OCI-LY1 (cell line): ENCODE measurements around the gene SMIM21.

ENCODE experiments used
- H2AFZ ChIP-seq: fragments of 200-600 bp; sonication (generic), shearing (Covaris generic); 2 replicates; pipeline ENCODE4 v1.6.0; 2014; ENCODE audit warnings: antibody characterized with exemption, mild to moderate bottlenecking, low read length
- H3F3A ChIP-seq: fragments of 200-600 bp; sonication (generic), shearing (Covaris generic); 2 replicates; pipeline ENCODE4 v1.6.0; 2014; ENCODE audit warnings: mild to moderate bottlenecking, antibody characterized with exemption, low read length, moderate library complexity; ENCODE audit not compliant: insufficient read depth
- H3K27ac ChIP-seq: fragments of 200-600 bp; sonication (generic); 2 replicates; pipeline ENCODE4 v1.5.1; 2014; ENCODE audit warnings: low read length, mixed run types, mild to moderate bottlenecking, low read depth; ENCODE audit not compliant: poor library complexity, severe bottlenecking
- H3K27me3 ChIP-seq: fragments of 200-600 bp; sonication (generic); 2 replicates; pipeline ENCODE4 v1.6.0; 2014; ENCODE audit warnings: antibody characterized with exemption, mild to moderate bottlenecking, low read length, moderate library complexity; ENCODE audit not compliant: insufficient read depth
- H3K36me3 ChIP-seq: fragments of 200-600 bp; sonication (generic); 2 replicates; pipeline ENCODE4 v1.6.1; 2014; ENCODE audit warnings: mild to moderate bottlenecking, antibody characterized with exemption, low read length, moderate library complexity, mixed read lengths; ENCODE audit not compliant: insufficient read depth
- H3K4me1 ChIP-seq: fragments of 200-600 bp; sonication (generic); 2 replicates; pipeline ENCODE4 v1.5.1; 2014; ENCODE audit warnings: mild to moderate bottlenecking, low read length, moderate library complexity; ENCODE audit not compliant: insufficient read depth, severe bottlenecking
- H3K4me2 ChIP-seq: fragments of 200-600 bp; sonication (generic), shearing (Covaris generic); 2 replicates; pipeline ENCODE4 v1.6.1; 2014; ENCODE audit warnings: low read length
- H3K4me3 ChIP-seq: fragments of 200-600 bp; sonication (generic); 2 replicates; pipeline ENCODE4 v1.5.1; 2014; ENCODE audit warnings: low read length, low read depth, mild to moderate bottlenecking, mixed read lengths; ENCODE audit not compliant: poor library complexity, severe bottlenecking
- H3K79me2 ChIP-seq: fragments of 200-600 bp; shearing (Covaris generic); 2 replicates; pipeline ENCODE4 v1.6.1; 2016; ENCODE audit warnings: mixed run types, low read length, mixed read lengths; ENCODE audit not compliant: insufficient read depth
- H3K9ac ChIP-seq: fragments of 200-600 bp; sonication (generic), shearing (Covaris generic); 2 replicates; pipeline ENCODE4 v1.6.1; 2014; ENCODE audit warnings: mild to moderate bottlenecking, low read length, mixed read lengths
- H3K9me2 ChIP-seq: fragments of 200-600 bp; sonication (generic), shearing (Covaris generic); 2 replicates; pipeline ENCODE4 v1.6.1; 2014; ENCODE audit warnings: low read depth, mild to moderate bottlenecking, low read length, mixed read lengths
- H3K9me3 ChIP-seq: fragments of 200-600 bp; shearing (Covaris generic); 2 replicates; pipeline ENCODE4 v1.6.1; 2014; ENCODE audit warnings: low read length, mixed read lengths
- H4K20me1 ChIP-seq: fragments of 200-600 bp; sonication (generic), shearing (Covaris generic); 2 replicates; pipeline ENCODE4 v1.6.0; 2016; ENCODE audit warnings: mild to moderate bottlenecking, low read length; ENCODE audit not compliant: insufficient read depth
- CTCF ChIP-seq: fragments of 200-600 bp; sonication (generic), shearing (Covaris generic); IDR thresholded peaks from 2 replicates; pipeline ENCODE4 v1.5.1; 2017; ENCODE audit warnings: mild to moderate bottlenecking, antibody characterized with exemption, low read length, moderate library complexity, mixed read lengths
- EZH2 ChIP-seq: fragments of 200-600 bp; sonication (generic), shearing (Covaris generic); IDR thresholded peaks from 2 replicates; pipeline ENCODE4 v1.8.0; 2017; ENCODE audit warnings: borderline replicate concordance, mixed run types, mild to moderate bottlenecking, antibody characterized with exemption, low read length, moderate library complexity, mixed read lengths

SMIM21 gene

GRCh38 chr18:75390854-75391253 is 36.6 kb downstream of the SMIM21 start:
- no peak overlapping the region for H3K4me2 ChIP-seq
- H3K9ac ChIP-seq: no peak overlapping the region
- no peaks in the 10 kb centered on the region for H3K4me1 ChIP-seq
- H3K4me3 ChIP-seq: no peak overlapping the region
- no peaks in the 10 kb centered on the region for H3K9me3 ChIP-seq
- H3K79me2 ChIP-seq: no peaks in the 10 kb centered on the region
- no peaks in the 10 kb centered on the region for H4K20me1 ChIP-seq
- no peak overlapping the region for H2AFZ ChIP-seq
- no peak overlapping the region for H3K27ac ChIP-seq
- no peaks in the 10 kb centered on the region; the same call in 1 of the 2 replicates for H3K27me3 ChIP-seq
- no peak for TF ChIP-seq EZH2
- no peak for TF ChIP-seq CTCF
- H3F3A ChIP-seq: no peaks in the 10 kb centered on the region
- H3K9me2 ChIP-seq: no peaks in the 10 kb centered on the region
- no peaks in the 10 kb centered on the region for H3K36me3 ChIP-seq

- H3K4me1 ChIP-seq: no peaks in the 10 kb centered on the region
- TF ChIP-seq EZH2: no peak
- no peak for TF ChIP-seq CTCF
- H3K27me3 ChIP-seq: no peaks in the 10 kb centered on the region; the same call in 1 of the 2 replicates
- H3F3A ChIP-seq: no peaks in the 10 kb centered on the region
- H3K79me2 ChIP-seq: no peaks in the 10 kb centered on the region
- H3K4me3 ChIP-seq: no peak overlapping the region
- H3K9me3 ChIP-seq: no peaks in the 10 kb centered on the region
- H3K9me2 ChIP-seq: no peaks in the 10 kb centered on the region
- no peak overlapping the region for H2AFZ ChIP-seq
- no peak overlapping the region for H3K9ac ChIP-seq
- H3K27ac ChIP-seq: no peak overlapping the region
- no peaks in the 10 kb centered on the region for H4K20me1 ChIP-seq
- no peak overlapping the region for H3K4me2 ChIP-seq
- no peaks in the 10 kb centered on the region for H3K36me3 ChIP-seq
These were observed 43.4 kb downstream of the SMIM21 start for GRCh38 chr18:75384144-75384543.

GRCh38 chr18:75378376-75379315 is 48.9 kb downstream of the SMIM21 start:
- Histone ChIP-seq H3K9ac (no peak overlapping the region), H3K79me2 (no peaks in the 10 kb centered on the region), H3K36me3 (no peaks in the 10 kb centered on the region), H3K9me3 (no peaks in the 10 kb centered on the region), H3F3A (no peaks in the 10 kb centered on the region), H3K4me2 (no peak overlapping the region), H3K4me1 (no peaks in the 10 kb centered on the region), H3K27ac (no peak overlapping the region), H3K27me3 (no peaks in the 10 kb centered on the region), H4K20me1 (no peaks in the 10 kb centered on the region), H3K9me2 (no peaks in the 10 kb centered on the region), H3K4me3 (no peak overlapping the region), H2AFZ (no peak overlapping the region)
- no peak for TF ChIP-seq EZH2
- no peak for TF ChIP-seq CTCF
